Measurements from ENCODE around the gene SPON1.
A peak's percentile ranks its signal among the peaks of the same experiment; 100 is the strongest.

SPON1 gene

GRCh38 chr11:13952221-13952620 lies 10.3 kb upstream of the SPON1 start:
- no peak for DNase-seq (ENCODE audit: low spot score)
- TF ChIP-seq, protein P1, sequence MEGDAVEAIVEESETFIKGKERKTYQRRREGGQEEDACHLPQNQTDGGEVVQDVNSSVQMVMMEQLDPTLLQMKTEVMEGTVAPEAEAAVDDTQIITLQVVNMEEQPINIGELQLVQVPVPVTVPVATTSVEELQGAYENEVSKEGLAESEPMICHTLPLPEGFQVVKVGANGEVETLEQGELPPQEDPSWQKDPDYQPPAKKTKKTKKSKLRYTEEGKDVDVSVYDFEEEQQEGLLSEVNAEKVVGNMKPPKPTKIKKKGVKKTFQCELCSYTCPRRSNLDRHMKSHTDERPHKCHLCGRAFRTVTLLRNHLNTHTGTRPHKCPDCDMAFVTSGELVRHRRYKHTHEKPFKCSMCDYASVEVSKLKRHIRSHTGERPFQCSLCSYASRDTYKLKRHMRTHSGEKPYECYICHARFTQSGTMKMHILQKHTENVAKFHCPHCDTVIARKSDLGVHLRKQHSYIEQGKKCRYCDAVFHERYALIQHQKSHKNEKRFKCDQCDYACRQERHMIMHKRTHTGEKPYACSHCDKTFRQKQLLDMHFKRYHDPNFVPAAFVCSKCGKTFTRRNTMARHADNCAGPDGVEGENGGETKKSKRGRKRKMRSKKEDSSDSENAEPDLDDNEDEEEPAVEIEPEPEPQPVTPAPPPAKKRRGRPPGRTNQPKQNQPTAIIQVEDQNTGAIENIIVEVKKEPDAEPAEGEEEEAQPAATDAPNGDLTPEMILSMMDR (IDR thresholded peaks at IDR 0.05; ENCODE audit: borderline replicate concordance, control extremely low read depth, extremely low read depth, insufficient read depth, missing control alignments), result no peak
- in situ Hi-C loops (cut with MboI; ENCODE audit: low sequenced_read_pairs, unreplicated experiment), result loop anchor here (25.0 kb wide), 1 partner anchor 460 kb away; no protein-coding TSS in a partner anchor

- DNase-seq (ENCODE audit: low spot score), result no peak
- in situ Hi-C loops (cut with MboI; ENCODE audit: low sequenced_read_pairs, unreplicated experiment), result loop anchor here (25.0 kb wide), 1 partner anchor 460 kb away; no protein-coding TSS in a partner anchor
- TF ChIP-seq, protein P1 (IDR thresholded peaks at IDR 0.05; ENCODE audit: borderline replicate concordance, control extremely low read depth, extremely low read depth, insufficient read depth, missing control alignments), result no peak
Observed at GRCh38 chr11:13952668-13953067, 9.9 kb upstream of the SPON1 start.

DNA sequence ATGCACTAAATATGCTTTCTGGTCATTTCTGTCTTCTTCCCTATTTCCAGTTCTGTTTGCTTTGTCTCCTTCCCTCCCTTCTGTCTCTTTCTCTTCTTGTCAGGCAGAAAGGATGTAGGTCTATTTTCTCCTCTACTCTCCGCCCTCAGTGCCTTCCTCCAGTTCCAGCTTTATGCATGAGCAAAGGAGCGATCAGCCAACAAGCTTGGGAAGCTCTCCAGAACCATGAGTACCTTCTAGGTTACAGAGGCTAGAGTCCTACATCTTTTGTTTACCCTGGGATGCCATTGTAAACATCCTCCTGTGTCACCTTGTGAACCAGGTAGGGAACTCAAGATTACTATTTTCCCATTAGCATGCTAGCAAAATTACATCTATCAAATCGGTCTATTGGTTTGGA lies 7.9 kb upstream of the SPON1 start:
- TF ChIP-seq, protein P1 (IDR thresholded peaks at IDR 0.05; ENCODE audit: borderline replicate concordance, control extremely low read depth, extremely low read depth, insufficient read depth, missing control alignments), result no peak

DNA sequence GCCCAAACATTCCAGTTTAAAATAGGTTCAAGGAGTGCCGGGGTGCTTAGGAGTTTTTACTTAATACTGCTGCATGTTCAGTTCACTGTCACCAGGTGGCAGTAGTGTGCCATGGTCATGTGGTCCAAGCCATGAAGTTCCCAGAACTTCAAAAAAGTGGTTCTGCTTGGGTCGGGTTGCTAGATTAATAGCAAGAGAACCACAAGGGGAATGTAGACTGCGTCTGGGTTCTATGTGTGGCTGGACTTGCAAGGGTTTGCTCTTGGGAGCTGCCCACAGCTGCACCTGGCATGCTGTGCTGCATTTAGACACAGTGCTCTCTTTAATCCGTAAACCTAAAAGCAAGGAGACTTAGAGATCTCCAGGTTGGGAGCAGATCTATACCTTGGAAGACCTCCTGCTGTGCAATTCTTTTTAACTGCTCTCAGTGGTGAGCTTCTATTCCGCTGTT lies 6.5 kb upstream of the SPON1 start:
- TF ChIP-seq, protein P1 (IDR thresholded peaks at IDR 0.05; ENCODE audit: borderline replicate concordance, control extremely low read depth, extremely low read depth, insufficient read depth, missing control alignments), result peak; percentile 79
- DNase-seq (ENCODE audit: low spot score), result peak; percentile 30
- in situ Hi-C loops (cut with MboI; ENCODE audit: low sequenced_read_pairs, unreplicated experiment), result loop anchor here (5.0 to 25.0 kb wide), 2 partner anchors 291 to 456 kb away; no protein-coding TSS in a partner anchor

More for the DNA sequence above, 7.9 kb upstream of the SPON1 start:
- in situ Hi-C loops (cut with MboI; ENCODE audit: low sequenced_read_pairs, unreplicated experiment), result loop anchor here (25.0 kb wide), 1 partner anchor 458 kb away; no protein-coding TSS in a partner anchor
- no peak for DNase-seq (ENCODE audit: low spot score)

DNA sequence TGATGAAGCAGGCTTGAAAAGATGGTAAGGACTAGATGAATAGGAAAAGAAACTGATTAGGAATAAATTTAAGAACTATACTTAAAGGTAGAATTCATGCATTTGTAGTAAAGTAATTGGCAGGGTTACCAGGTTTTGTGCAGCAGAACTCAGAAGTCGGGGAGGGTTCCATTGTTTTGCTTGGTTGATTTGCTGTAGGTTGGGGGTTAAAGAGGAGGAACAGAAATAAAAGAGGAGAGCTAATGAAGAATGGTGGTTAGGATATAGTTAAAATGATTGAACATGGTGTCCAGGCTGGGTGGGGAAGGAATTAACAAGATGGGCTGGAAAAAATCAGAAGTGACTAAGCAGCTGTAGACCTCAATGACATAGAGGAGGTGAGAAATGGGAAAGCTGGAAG lies 5.5 kb upstream of the SPON1 start:
- DNase-seq (ENCODE audit: low spot score), result no peak
- TF ChIP-seq, protein P1 (IDR thresholded peaks at IDR 0.05; ENCODE audit: borderline replicate concordance, control extremely low read depth, extremely low read depth, insufficient read depth, missing control alignments), result no peak
- in situ Hi-C loops (cut with MboI; ENCODE audit: low sequenced_read_pairs, unreplicated experiment), result loop anchor here (5.0 to 25.0 kb wide), 2 partner anchors 290 to 455 kb away; no protein-coding TSS in a partner anchor

- in situ Hi-C loops (cut with MboI; ENCODE audit: low sequenced_read_pairs, unreplicated experiment), result loop anchor here (5.0 to 25.0 kb wide), 2 partner anchors 288 to 453 kb away; no protein-coding TSS in a partner anchor
- DNase-seq (ENCODE audit: low spot score), result no peak
- TF ChIP-seq, protein P1 (IDR thresholded peaks at IDR 0.05; ENCODE audit: borderline replicate concordance, control extremely low read depth, extremely low read depth, insufficient read depth, missing control alignments), result no peak
Observed at GRCh38 chr11:13958641-13959400, 3.7 kb upstream of the SPON1 start.

All from GM13976 (cell line).